Measurements from ENCODE around the gene PKDCC. TPM values are rescaled to one million over a fixed set of nuclear protein-coding genes. Genes with fewer than 3 reads are reported as not detected.
"Not testable (repeated sequence)": the region's sequence is repeated elsewhere in the genome, so short reads cannot be mapped to it uniquely, and the experiment has no call there.

Gene PKDCC
- total and polyA plus RNA-seq, 2 donors = 25.1 to 77.8 TPM

- WGBS = 80% methylated on average over 2 of the region's 2 CpGs
- Histone ChIP-seq H3K27ac (ENCODE audit: low read depth in 1 of 2, low read length in 1 of 2) (no peak overlapping the region), H3K4me3 (ENCODE audit: low read length in 2 of 2) (no peak overlapping the region), H3K27me3 (ENCODE audit: control insufficient read depth in 2 of 2, insufficient read depth in 1 of 2, low read length in 1 of 2) (no peaks in the 10 kb centered on the region), H3K36me3 (ENCODE audit: control insufficient read depth in 2 of 2, insufficient read depth in 2 of 2, low read length in 1 of 2) (no peaks in the 10 kb centered on the region), H3K9me3 (ENCODE audit: control insufficient read depth in 2 of 2, insufficient read depth in 1 of 2, low read length in 1 of 2) (no peaks in the 10 kb centered on the region), H3K4me1 (ENCODE audit: control insufficient read depth in 2 of 2, insufficient read depth in 2 of 2, low read length in 2 of 2) (no peaks in the 10 kb centered on the region)
- no peak for DNase-seq (ENCODE audit: low read depth in 6 of 9, low spot score in 9 of 9)
Measured at GRCh38 chr2:42077343-42077742, 29.5 kb downstream of the PKDCC start.

- H3K4me3 ChIP-seq (ENCODE audit: low read length in 2 of 2) = no peak overlapping the region
- 92% methylated on average over 3 of the region's 3 CpGs for WGBS
- no peaks in the 10 kb centered on the region for H3K4me1 ChIP-seq (ENCODE audit: control insufficient read depth in 2 of 2, insufficient read depth in 2 of 2, low read length in 2 of 2)
- no peak overlapping the region for H3K27ac ChIP-seq (ENCODE audit: low read depth in 1 of 2, low read length in 1 of 2)
- no peaks in the 10 kb centered on the region for H3K27me3 ChIP-seq (ENCODE audit: control insufficient read depth in 2 of 2, insufficient read depth in 1 of 2, low read length in 1 of 2)
- DNase-seq (ENCODE audit: low read depth in 6 of 9, low spot score in 9 of 9) = no peak
- no peaks in the 10 kb centered on the region for H3K9me3 ChIP-seq (ENCODE audit: control insufficient read depth in 2 of 2, insufficient read depth in 1 of 2, low read length in 1 of 2)
- H3K36me3 ChIP-seq (ENCODE audit: control insufficient read depth in 2 of 2, insufficient read depth in 2 of 2, low read length in 1 of 2) = no peaks in the 10 kb centered on the region
Measured at GRCh38 chr2:42079737-42080287, 32.0 kb downstream of the PKDCC start.

- DNase-seq (ENCODE audit: low read depth in 6 of 9, low spot score in 9 of 9); H3K27ac ChIP-seq (ENCODE audit: low read depth in 1 of 2, low read length in 1 of 2); H3K36me3 ChIP-seq (ENCODE audit: control insufficient read depth in 2 of 2, insufficient read depth in 2 of 2, low read length in 1 of 2); H3K27me3 ChIP-seq (ENCODE audit: control insufficient read depth in 2 of 2, insufficient read depth in 1 of 2, low read length in 1 of 2); H3K9me3 ChIP-seq (ENCODE audit: control insufficient read depth in 2 of 2, insufficient read depth in 1 of 2, low read length in 1 of 2); H3K4me1 ChIP-seq (ENCODE audit: control insufficient read depth in 2 of 2, insufficient read depth in 2 of 2, low read length in 2 of 2); H3K4me3 ChIP-seq (ENCODE audit: low read length in 2 of 2): not testable (repeated sequence)
- 98% methylated on average over 4 of the region's 4 CpGs for WGBS
Measured at GRCh38 chr2:42081151-42081550, 33.3 kb downstream of the PKDCC start.

GRCh38 chr2:42082016-42082415 is 34.2 kb downstream of the PKDCC start:
- H3K27me3 ChIP-seq (ENCODE audit: control insufficient read depth in 2 of 2, insufficient read depth in 1 of 2, low read length in 1 of 2) = peaks cover 0 to 4% of the 10 kb centered on the region in 2 donors
- no peak for DNase-seq (ENCODE audit: low read depth in 6 of 9, low spot score in 9 of 9)
- no peaks in the 10 kb centered on the region for H3K36me3 ChIP-seq (ENCODE audit: control insufficient read depth in 2 of 2, insufficient read depth in 2 of 2, low read length in 1 of 2)
- no peaks in the 10 kb centered on the region for H3K4me1 ChIP-seq (ENCODE audit: control insufficient read depth in 2 of 2, insufficient read depth in 2 of 2, low read length in 2 of 2)
- H3K9me3 ChIP-seq (ENCODE audit: control insufficient read depth in 2 of 2, insufficient read depth in 1 of 2, low read length in 1 of 2) = no peaks in the 10 kb centered on the region
- H3K27ac ChIP-seq (ENCODE audit: low read depth in 1 of 2, low read length in 1 of 2) = no peak overlapping the region
- 98% methylated on average over 2 of the region's 2 CpGs for WGBS
- H3K4me3 ChIP-seq (ENCODE audit: low read length in 2 of 2) = no peak overlapping the region

GRCh38 chr2:42084231-42084671 is 36.4 kb downstream of the PKDCC start:
- Histone ChIP-seq H3K36me3 (ENCODE audit: control insufficient read depth in 2 of 2, insufficient read depth in 2 of 2, low read length in 1 of 2) (no peaks in the 10 kb centered on the region), H3K27me3 (ENCODE audit: control insufficient read depth in 2 of 2, insufficient read depth in 1 of 2, low read length in 1 of 2) (peaks cover 3 to 8% of the 10 kb centered on the region in 2 donors), H3K4me1 (ENCODE audit: control insufficient read depth in 2 of 2, insufficient read depth in 2 of 2, low read length in 2 of 2) (no peaks in the 10 kb centered on the region), H3K4me3 (ENCODE audit: low read length in 2 of 2) (no peak overlapping the region), H3K27ac (ENCODE audit: low read depth in 1 of 2, low read length in 1 of 2) (no peak overlapping the region), H3K9me3 (ENCODE audit: control insufficient read depth in 2 of 2, insufficient read depth in 1 of 2, low read length in 1 of 2) (peaks cover 0 to under 1% of the 10 kb centered on the region in 2 donors)
- 94% methylated on average over 6 of the region's 6 CpGs for WGBS
- DNase-seq (ENCODE audit: low read depth in 6 of 9, low spot score in 9 of 9) = no peak

GRCh38 chr2:42085070-42085469 is 37.2 kb downstream of the PKDCC start:
- DNase-seq (ENCODE audit: low read depth in 6 of 9, low spot score in 9 of 9); H3K4me1 ChIP-seq (ENCODE audit: control insufficient read depth in 2 of 2, insufficient read depth in 2 of 2, low read length in 2 of 2); H3K9me3 ChIP-seq (ENCODE audit: control insufficient read depth in 2 of 2, insufficient read depth in 1 of 2, low read length in 1 of 2); H3K27ac ChIP-seq (ENCODE audit: low read depth in 1 of 2, low read length in 1 of 2); H3K36me3 ChIP-seq (ENCODE audit: control insufficient read depth in 2 of 2, insufficient read depth in 2 of 2, low read length in 1 of 2); H3K4me3 ChIP-seq (ENCODE audit: low read length in 2 of 2): not testable (repeated sequence)
- peaks cover 3 to 11% of the 10 kb centered on the region in 2 donors for H3K27me3 ChIP-seq (ENCODE audit: control insufficient read depth in 2 of 2, insufficient read depth in 1 of 2, low read length in 1 of 2)
- WGBS = 96% methylated on average over 4 of the region's 4 CpGs

GRCh38 chr2:42085706-42086487 is 38.1 kb downstream of the PKDCC start:
- Histone ChIP-seq H3K27ac (ENCODE audit: low read depth in 1 of 2, low read length in 1 of 2) (no peak overlapping the region), H3K9me3 (ENCODE audit: control insufficient read depth in 2 of 2, insufficient read depth in 1 of 2, low read length in 1 of 2) (peaks cover 0 to 5% of the 10 kb centered on the region in 2 donors), H3K4me3 (ENCODE audit: low read length in 2 of 2) (no peak overlapping the region), H3K36me3 (ENCODE audit: control insufficient read depth in 2 of 2, insufficient read depth in 2 of 2, low read length in 1 of 2) (no peaks in the 10 kb centered on the region), H3K4me1 (ENCODE audit: control insufficient read depth in 2 of 2, insufficient read depth in 2 of 2, low read length in 2 of 2) (no peaks in the 10 kb centered on the region), H3K27me3 (ENCODE audit: control insufficient read depth in 2 of 2, insufficient read depth in 1 of 2, low read length in 1 of 2) (peaks cover 3 to 16% of the 10 kb centered on the region in 2 donors)
- DNase-seq (ENCODE audit: low read depth in 6 of 9, low spot score in 9 of 9) = no peak
- 73% methylated on average over 8 of the region's 8 CpGs for WGBS

- Histone ChIP-seq H3K27ac (ENCODE audit: low read depth in 1 of 2, low read length in 1 of 2) (no peak overlapping the region), H3K27me3 (ENCODE audit: control insufficient read depth in 2 of 2, insufficient read depth in 1 of 2, low read length in 1 of 2) (peaks cover 3 to 16% of the 10 kb centered on the region in 2 donors), H3K4me3 (ENCODE audit: low read length in 2 of 2) (no peak overlapping the region), H3K9me3 (ENCODE audit: control insufficient read depth in 2 of 2, insufficient read depth in 1 of 2, low read length in 1 of 2) (peaks cover 0 to 5% of the 10 kb centered on the region in 2 donors), H3K4me1 (ENCODE audit: control insufficient read depth in 2 of 2, insufficient read depth in 2 of 2, low read length in 2 of 2) (no peaks in the 10 kb centered on the region), H3K36me3 (ENCODE audit: control insufficient read depth in 2 of 2, insufficient read depth in 2 of 2, low read length in 1 of 2) (no peaks in the 10 kb centered on the region)
- DNase-seq (ENCODE audit: low read depth in 6 of 9, low spot score in 9 of 9) = peak in 4 of 9 donors; percentile 33 to 80 (median 57)
- WGBS = 29% methylated on average over 6 of the region's 6 CpGs
Measured at GRCh38 chr2:42086500-42086953, 38.7 kb downstream of the PKDCC start.

- 97% methylated on average over 3 of the region's 3 CpGs for WGBS
- H3K4me1 ChIP-seq (ENCODE audit: control insufficient read depth in 2 of 2, insufficient read depth in 2 of 2, low read length in 2 of 2) = no peaks in the 10 kb centered on the region
Measured at GRCh38 chr2:42087137-42087856, 39.5 kb downstream of the PKDCC start.

More at GRCh38 chr2:42087137-42087856, 39.5 kb downstream of the PKDCC start:
- Histone ChIP-seq H3K27me3 (ENCODE audit: control insufficient read depth in 2 of 2, insufficient read depth in 1 of 2, low read length in 1 of 2) (peaks cover 3 to 19% of the 10 kb centered on the region in 2 donors), H3K36me3 (ENCODE audit: control insufficient read depth in 2 of 2, insufficient read depth in 2 of 2, low read length in 1 of 2) (no peaks in the 10 kb centered on the region), H3K4me3 (ENCODE audit: low read length in 2 of 2) (no peak overlapping the region), H3K9me3 (ENCODE audit: control insufficient read depth in 2 of 2, insufficient read depth in 1 of 2, low read length in 1 of 2) (peaks cover 0 to 5% of the 10 kb centered on the region in 2 donors), H3K27ac (ENCODE audit: low read depth in 1 of 2, low read length in 1 of 2) (no peak overlapping the region)
- no peak for DNase-seq (ENCODE audit: low read depth in 6 of 9, low spot score in 9 of 9)

Data from thymus (tissue), 11 donors.